Thoracic aorta (tissue), 2 donors: ENCODE measurements around the gene DQX1. TPM values are rescaled to one million over a fixed set of nuclear protein-coding genes. Genes with fewer than 3 reads are reported as not detected.

Experiments
- ATAC-seq: fragments of 150-250 bp; one replicate; pipeline ENCODE4 v1.8.0; 2017; ENCODE audit warnings: low read depth; ENCODE audit not compliant: insufficient number of reproducible peaks, low FRiP score
- DNase-seq: peaks from one replicate; pipeline ENCODE4 v3.0.0-alpha.2; 2020; ENCODE audit warnings: low spot score
- H3K27ac ChIP-seq, 2 donors: fragments of 200-600 bp; sonication (generic); 1 replicate in 1 of 2; 2 replicates in 1 of 2; pipeline ENCODE4 v1.5.1; 2016; ENCODE audit warnings: mild to moderate bottlenecking in 2 of 2, moderate library complexity in 2 of 2
- H3K27me3 ChIP-seq: fragments of 200-600 bp; sonication (generic); replicated peaks from 2 replicates; pipeline ENCODE4 v1.6.0; 2016; ENCODE audit warnings: mild to moderate bottlenecking; ENCODE audit not compliant: insufficient read depth
- H3K36me3 ChIP-seq: fragments of 200-600 bp; sonication (generic); one replicate; pipeline ENCODE4 v1.5.1; 2016
- H3K4me1 ChIP-seq, 2 donors: fragments of 200-600 bp; sonication (generic); 1 replicate in 1 of 2; 2 replicates in 1 of 2; pipeline versions ENCODE4 v1.5.1 to v1.6.0; 2016; ENCODE audit warnings: low read depth in 2 of 2, mild to moderate bottlenecking in 1 of 2; ENCODE audit not compliant: control insufficient read depth in 1 of 2
- H3K4me3 ChIP-seq: fragments of 200-600 bp; sonication (generic); 2 replicates; pipeline ENCODE4 v1.5.1; 2016; ENCODE audit warnings: mild to moderate bottlenecking
- H3K9me3 ChIP-seq: fragments of 200-600 bp; sonication (generic); 2 replicates; pipeline ENCODE4 v1.5.1; 2016
- total RNA-seq, 2 donors: library from RNA; depleted of rRNA; stranded (reverse); fragments of >200 nt; gene quantifications; one replicate each; pipeline versions ENCODE4 v1.1.0 to v1.2.3, GENCODE V29; 2016
- TF ChIP-seq, protein P1 (sequence below): fragments of 200-600 bp; sonication (generic); IDR thresholded peaks from one replicate; pipeline ENCODE4 v1.5.1; 2019; ENCODE audit warnings: antibody characterized with exemption

Gene DQX1
- total RNA-seq, 2 donors from 2014 or later, result 1.9 TPM; not detected in 1

DNA sequence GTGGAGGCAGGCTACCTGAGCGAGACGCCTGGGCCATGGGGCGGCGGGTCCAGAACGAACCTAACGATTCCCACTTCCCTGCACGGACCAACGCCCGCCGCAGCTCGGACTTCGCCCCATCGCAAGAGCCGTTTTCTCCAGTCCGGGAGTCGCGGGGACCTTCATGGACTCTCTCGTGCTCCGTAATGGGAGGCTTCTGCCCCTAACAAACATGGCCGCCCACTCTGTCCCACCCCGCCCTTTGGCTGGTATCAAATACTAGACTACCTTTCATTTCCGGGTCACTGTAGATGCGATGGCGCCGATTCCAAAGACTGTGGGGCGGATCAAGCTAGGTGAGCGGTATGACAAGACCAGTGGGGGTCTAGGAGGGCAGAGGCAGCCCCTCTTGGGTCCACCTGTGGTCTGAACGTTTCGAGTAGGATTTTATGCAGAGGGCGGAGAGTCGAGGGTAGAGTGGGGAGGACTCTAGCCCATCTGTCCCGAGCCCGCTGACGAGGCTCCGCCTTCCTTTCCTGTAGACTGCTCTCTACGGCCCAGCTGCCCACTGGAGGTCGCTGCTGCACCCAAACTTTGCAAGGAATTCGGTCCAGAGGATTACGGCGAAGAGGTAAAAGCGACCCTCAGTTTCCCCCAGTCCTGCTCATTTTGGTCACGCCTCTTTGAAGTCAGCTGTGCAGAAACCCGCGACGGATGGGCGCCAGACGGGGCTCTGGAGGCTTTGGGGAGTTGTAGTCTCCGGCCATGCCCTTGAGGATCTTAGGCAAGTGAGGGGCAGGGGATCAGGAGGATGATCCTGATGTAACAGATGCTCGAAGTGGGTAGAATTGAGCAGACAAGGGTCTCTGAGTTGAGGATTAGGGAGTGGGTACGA, 43.0 kb downstream of the DQX1 start, which contains the start of the genes CCDC142 and TTC31:
Gene CCDC142, minus strand, starts transcription at position 198 of the 874 bp plus-strand sequence. Its CDS starts 161 bp downstream, at position 37.
Gene TTC31, plus strand, starts transcription at position 281 of the 874 bp plus-strand sequence. Its CDS starts 15 bp downstream, at position 296.
- ATAC-seq (peak; percentile 100), DNase-seq (peak; percentile 95)
- Histone ChIP-seq H3K36me3 (peaks cover 17% of the 10 kb centered on the region), H3K27me3 (no peaks in the 10 kb centered on the region), H3K4me3 (peak within 1 kb of the TSS; percentile 100), H3K9me3 (no peaks in the 10 kb centered on the region), H3K27ac (peak within 1 kb of the TSS; percentile 88 to 94), H3K4me1 (peaks cover 23 to 35% of the 10 kb centered on the region in 2 donors)
- TF ChIP-seq, protein P1, sequence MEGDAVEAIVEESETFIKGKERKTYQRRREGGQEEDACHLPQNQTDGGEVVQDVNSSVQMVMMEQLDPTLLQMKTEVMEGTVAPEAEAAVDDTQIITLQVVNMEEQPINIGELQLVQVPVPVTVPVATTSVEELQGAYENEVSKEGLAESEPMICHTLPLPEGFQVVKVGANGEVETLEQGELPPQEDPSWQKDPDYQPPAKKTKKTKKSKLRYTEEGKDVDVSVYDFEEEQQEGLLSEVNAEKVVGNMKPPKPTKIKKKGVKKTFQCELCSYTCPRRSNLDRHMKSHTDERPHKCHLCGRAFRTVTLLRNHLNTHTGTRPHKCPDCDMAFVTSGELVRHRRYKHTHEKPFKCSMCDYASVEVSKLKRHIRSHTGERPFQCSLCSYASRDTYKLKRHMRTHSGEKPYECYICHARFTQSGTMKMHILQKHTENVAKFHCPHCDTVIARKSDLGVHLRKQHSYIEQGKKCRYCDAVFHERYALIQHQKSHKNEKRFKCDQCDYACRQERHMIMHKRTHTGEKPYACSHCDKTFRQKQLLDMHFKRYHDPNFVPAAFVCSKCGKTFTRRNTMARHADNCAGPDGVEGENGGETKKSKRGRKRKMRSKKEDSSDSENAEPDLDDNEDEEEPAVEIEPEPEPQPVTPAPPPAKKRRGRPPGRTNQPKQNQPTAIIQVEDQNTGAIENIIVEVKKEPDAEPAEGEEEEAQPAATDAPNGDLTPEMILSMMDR, result peak; percentile 78

DNA sequence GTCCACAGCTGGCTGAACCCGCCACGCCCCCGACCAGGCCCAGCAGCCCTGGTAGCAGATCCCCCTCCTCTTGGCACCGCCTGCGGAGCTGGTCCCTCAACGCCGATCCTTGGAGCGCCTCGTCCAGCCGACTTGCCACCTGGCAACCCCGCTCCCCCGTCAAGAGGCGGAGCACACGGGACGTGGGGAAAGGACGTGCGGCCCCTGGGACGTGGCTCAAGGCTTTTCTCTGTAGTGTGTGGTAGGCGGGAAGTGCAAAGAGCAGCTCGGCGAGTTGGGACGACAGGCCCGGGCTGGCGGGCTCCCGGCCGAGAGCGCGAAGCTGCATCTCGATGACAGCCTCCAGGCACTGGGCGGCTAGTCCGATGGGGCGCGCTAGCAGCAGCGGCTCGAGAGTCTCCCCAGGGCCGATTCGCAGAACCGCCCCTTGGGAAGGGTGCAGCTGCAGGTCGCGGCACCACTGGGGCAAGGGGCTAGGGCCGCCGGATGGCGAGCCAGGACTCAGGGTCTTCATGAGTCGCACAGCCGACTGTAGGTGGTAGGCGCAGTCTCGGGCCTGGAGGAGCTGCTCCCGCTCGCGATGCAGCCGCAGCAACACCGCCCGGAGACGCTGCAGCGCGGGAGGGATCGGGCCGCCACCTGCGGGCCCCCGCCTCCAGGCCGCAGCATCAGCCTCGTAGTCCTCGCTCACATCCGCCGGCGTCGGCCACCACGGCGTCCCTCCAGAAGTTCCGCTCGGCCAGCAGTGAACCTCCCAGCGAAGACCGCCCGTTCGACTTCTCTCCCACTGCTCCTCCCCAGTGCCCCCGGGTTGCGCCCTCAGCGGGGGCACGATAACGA, 43.9 kb downstream of the DQX1 start:
- TF ChIP-seq, protein P1, result no peak
- Histone ChIP-seq H3K4me1 (peaks cover 23 to 35% of the 10 kb centered on the region in 2 donors), H3K27ac (peak overlapping the region; percentile 88 to 94), H3K4me3 (peak overlapping the region; percentile 100), H3K27me3 (no peaks in the 10 kb centered on the region), H3K9me3 (no peaks in the 10 kb centered on the region), H3K36me3 (peaks cover 18% of the 10 kb centered on the region)
- DNase-seq (no peak), ATAC-seq (peak; percentile 26)

DNA sequence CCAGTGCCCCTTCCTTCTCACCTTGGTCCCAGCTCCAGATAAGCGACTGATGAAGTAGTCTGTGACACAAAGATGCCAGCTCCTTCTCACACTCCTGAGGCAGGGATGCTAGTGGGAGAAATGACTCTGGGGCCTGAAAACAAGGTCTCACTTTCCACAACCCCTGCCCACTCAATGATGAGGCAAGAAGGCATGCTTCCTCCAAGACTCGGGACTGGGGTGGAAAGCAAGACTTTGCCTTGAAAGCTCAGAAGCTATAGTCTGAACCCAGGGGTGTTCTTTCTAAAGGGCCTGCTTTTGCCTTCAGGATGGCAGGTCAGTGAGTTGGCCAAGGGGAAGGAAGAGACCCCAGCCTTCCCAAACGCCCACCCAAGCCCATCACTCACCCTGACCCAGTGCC, 44.6 kb downstream of the DQX1 start:
- H3K27ac ChIP-seq, result peak overlapping the region in 1 of 2 donors; percentile 88
- TF ChIP-seq, protein P1, result no peak
- no peak for DNase-seq
- H3K27me3 ChIP-seq, result no peaks in the 10 kb centered on the region
- ATAC-seq, result no peak
- no peaks in the 10 kb centered on the region for H3K9me3 ChIP-seq
- H3K4me3 ChIP-seq, result peak overlapping the region; percentile 100
- peaks cover 13% of the 10 kb centered on the region for H3K36me3 ChIP-seq
- H3K4me1 ChIP-seq, result peaks cover 23 to 35% of the 10 kb centered on the region in 2 donors

DNA sequence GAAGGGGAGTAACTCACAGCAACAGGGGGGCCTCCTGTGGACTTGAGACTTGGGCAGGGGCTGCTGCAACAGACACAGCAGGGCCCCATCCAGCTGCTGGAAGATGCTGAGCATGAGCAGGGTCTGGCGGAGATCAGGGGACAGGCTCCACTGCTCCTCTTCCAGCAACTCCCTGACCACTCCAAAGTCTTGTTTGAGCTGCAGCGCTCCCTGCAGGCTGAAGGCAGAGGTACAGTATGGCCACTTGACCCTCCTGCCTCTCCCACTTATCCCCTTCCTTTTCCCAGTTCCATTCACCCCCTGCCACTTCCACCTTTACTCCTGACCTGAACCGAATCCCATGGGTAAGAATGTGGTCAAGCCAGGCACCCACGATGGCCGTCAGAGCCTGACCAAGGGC, 51.1 kb downstream of the DQX1 start:
- no peak for ATAC-seq
- H3K36me3 ChIP-seq, result peaks cover 10% of the 10 kb centered on the region
- no peaks in the 10 kb centered on the region for H3K9me3 ChIP-seq
- DNase-seq, result no peak
- H3K27me3 ChIP-seq, result no peaks in the 10 kb centered on the region
- TF ChIP-seq, protein P1, result no peak
- H3K4me1 ChIP-seq, result peaks cover 13 to 16% of the 10 kb centered on the region in 2 donors
- no peak overlapping the region for H3K4me3 ChIP-seq
- no peak overlapping the region for H3K27ac ChIP-seq
